HG02981 (cell line): Measurements from ENCODE around the gene SERPINF2.
"Not testable (repeated sequence)": the region's sequence is repeated elsewhere in the genome, so short reads cannot be mapped to it uniquely, and the experiment has no call there.

Source experiments
- ATAC-seq: cut with Tn5 transposase; IDR thresholded peaks from one replicate; pipeline ENCODE4 v1.9.1; 2021; ENCODE audit warnings: mild to moderate bottlenecking, moderate library complexity; ENCODE audit not compliant: unreplicated experiment

SERPINF2 gene

DNA sequence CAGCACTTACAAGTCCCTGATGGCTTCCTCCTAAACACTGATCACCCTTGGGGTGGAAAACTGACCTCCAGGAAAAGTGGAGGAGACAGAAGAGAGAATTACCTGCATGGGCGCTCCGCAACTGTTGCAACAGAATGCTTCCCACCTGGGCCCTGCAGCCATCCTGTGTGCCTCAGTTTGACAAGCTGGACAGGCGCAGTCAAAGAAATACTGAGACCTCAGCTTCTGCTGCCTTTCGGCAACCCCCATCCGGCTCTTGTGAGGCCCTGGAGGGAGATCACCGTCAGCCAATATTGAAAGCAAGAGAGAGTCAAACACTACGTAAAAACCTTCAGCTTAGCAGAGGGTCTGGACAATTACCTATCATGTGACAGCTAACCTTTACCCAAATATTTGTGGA, 44.0 kb downstream of the SERPINF2 start:
- ATAC-seq = no peak

GRCh38 chr17:1787301-1787902, 44.7 kb downstream of the SERPINF2 start:
- no peak for ATAC-seq

GRCh38 chr17:1789936-1790335, 47.3 kb downstream of the SERPINF2 start:
- no peak for ATAC-seq

GRCh38 chr17:1792495-1793446, 50.1 kb downstream of the SERPINF2 start:
- ATAC-seq = no peak

GRCh38 chr17:1793447-1793806, 50.8 kb downstream of the SERPINF2 start:
- ATAC-seq = no peak

DNA sequence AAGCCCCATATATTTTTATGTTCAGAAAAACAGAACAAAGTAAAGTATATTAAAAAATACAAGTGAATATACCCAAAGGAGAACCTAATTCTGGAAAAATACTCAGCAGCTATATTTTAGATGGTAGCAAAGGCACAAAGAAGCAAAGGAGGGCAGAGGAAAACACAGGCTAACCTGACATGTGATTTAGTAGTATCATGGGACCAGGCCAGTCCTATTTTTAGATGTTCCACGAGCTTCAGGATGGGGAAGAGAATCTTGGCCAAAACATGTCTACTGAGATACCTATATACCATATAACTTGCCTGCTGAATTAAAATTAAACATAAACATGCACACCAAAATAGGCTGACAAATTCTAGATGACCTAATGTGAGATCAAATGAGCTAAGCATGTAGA, 54.1 kb downstream of the SERPINF2 start:
- ATAC-seq = no peak

- no peak for ATAC-seq
These were observed 54.7 kb downstream of the SERPINF2 start for GRCh38 chr17:1797323-1797722.

- not testable (repeated sequence) for ATAC-seq
These were observed 55.2 kb downstream of the SERPINF2 start for GRCh38 chr17:1797846-1798245.

DNA sequence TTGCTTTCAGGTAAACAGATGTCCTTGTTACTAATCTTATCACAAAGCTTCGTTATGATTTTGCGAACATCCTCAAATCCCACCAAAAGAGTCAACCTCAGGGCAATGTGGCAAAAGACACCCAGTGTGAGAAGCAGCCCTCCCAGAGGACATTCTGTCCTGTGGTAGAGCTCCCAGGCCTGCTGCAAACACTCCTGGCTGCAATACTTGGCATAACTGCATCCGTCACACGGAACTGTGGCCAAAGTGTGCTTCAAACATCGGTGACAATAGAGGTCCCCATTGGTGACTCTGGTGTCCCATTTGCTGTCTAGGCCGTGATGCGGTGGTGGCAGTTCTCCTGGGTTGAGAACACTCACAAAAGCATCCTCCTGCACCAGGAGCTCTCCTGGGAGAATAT, 57.6 kb downstream of the SERPINF2 start:
- no peak for ATAC-seq

GRCh38 chr17:1800712-1801111, 58.0 kb downstream of the SERPINF2 start:
- ATAC-seq = no peak

DNA sequence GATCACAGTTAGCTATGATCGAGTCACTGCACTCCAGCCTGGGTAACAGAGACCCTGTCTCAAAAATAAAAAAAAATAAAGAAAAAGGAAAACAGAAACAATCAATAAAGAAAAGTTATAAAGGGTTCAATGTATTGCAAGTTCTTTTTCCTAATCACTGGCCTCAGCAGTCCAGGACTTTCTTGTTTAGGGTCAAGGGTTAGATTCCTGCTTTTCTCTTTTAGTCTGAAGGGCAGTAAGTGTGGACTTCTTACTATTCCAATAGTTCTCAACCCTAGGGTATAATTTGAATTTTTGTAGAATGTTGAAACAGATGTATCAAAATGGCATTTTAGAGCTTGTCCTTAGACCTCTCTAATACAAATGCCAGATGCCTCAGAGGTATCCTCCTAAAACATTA, 59.8 kb downstream of the SERPINF2 start:
- no peak for ATAC-seq

- no peak for ATAC-seq
These were observed 60.6 kb downstream of the SERPINF2 start for GRCh38 chr17:1803280-1803679.
